Glutamatergic neuron (in vitro differentiated cells): ENCODE data around the gene COPS2. TPM values are rescaled to one million over a fixed set of nuclear protein-coding genes. Genes with fewer than 3 reads are reported as not detected.
"Not testable (repeated sequence)": the region's sequence is repeated elsewhere in the genome, so short reads cannot be mapped to it uniquely, and the experiment has no call there.

Experiments
- DNase-seq: peaks from one replicate; pipeline ENCODE4 v3.0.0; 2022
- H3K27ac Mint-ChIP-seq: one replicate; pipeline ENCODE4 v1.8.0; 2020; ENCODE audit warnings: mild to moderate bottlenecking, mixed read lengths, inconsistent platforms; ENCODE audit not compliant: unreplicated experiment
- H3K27me3 Mint-ChIP-seq: one replicate; pipeline ENCODE4 v1.8.0; 2020; ENCODE audit warnings: mild to moderate bottlenecking, moderate library complexity, mixed read lengths, inconsistent platforms; ENCODE audit not compliant: unreplicated experiment
- H3K36me3 Mint-ChIP-seq: one replicate; pipeline ENCODE4 v1.8.0; 2020; ENCODE audit warnings: mild to moderate bottlenecking, mixed read lengths, inconsistent platforms; ENCODE audit not compliant: unreplicated experiment
- H3K4me1 Mint-ChIP-seq: one replicate; pipeline ENCODE4 v1.8.0; 2020; ENCODE audit warnings: mild to moderate bottlenecking, low read depth, mixed read lengths, inconsistent platforms; ENCODE audit not compliant: unreplicated experiment
- H3K4me3 Mint-ChIP-seq: one replicate; pipeline ENCODE4 v1.8.0; 2020; ENCODE audit warnings: mild to moderate bottlenecking, mixed read lengths, inconsistent platforms; ENCODE audit not compliant: unreplicated experiment
- H3K9me3 Mint-ChIP-seq: one replicate; pipeline ENCODE4 v1.8.0; 2020; ENCODE audit warnings: mild to moderate bottlenecking, moderate library complexity, mixed read lengths, inconsistent platforms; ENCODE audit not compliant: unreplicated experiment
- total RNA-seq: library from RNA; stranded (reverse); fragmentation: NEBNext Ultra II Directional; extraction: Animal tissue kit (Norgen Biotek cat#: 25700); gene quantifications from one replicate; pipeline ENCODE4 v1.2.1, GENCODE V29; 2021; ENCODE audit not compliant: unreplicated experiment
- TF ChIP-seq, protein P1 (sequence below): fragments of 200-600 bp; sonication (generic); IDR thresholded peaks from one replicate; pipeline ENCODE4 v1.5.0; 2021; ENCODE audit not compliant: partially characterized antibody, unreplicated experiment

The COPS2 gene
- total RNA-seq, 1 donor from 2014 or later = 71.8 TPM

DNA sequence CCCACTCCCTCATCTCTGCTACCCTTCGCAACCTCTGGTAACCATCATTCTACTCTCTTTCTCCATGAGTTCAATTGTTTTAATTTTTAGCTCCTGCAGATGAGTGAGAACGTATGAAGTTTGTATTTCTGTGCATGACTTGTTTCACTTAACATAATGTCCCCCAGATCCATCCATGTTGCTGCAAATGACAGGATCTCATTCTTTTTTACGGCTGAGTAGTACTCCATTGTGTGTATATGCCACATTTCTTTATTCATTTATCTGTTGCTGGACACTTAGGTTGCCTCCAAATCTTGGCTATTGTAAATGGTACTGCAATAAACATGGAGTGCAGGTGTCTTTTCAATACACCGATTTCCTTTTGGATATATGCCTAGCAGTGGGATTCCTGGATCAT, 26.7 kb upstream of the COPS2 start:
- Mint-ChIP-seq H3K4me1 (peaks cover 7% of the 10 kb centered on the region), H3K36me3 (no peaks in the 10 kb centered on the region), H3K9me3 (peaks cover 4% of the 10 kb centered on the region), H3K4me3 (no peak overlapping the region), H3K27ac (no peak overlapping the region), H3K27me3 (no peaks in the 10 kb centered on the region)
- DNase-seq = no peak
- TF ChIP-seq, protein P1, sequence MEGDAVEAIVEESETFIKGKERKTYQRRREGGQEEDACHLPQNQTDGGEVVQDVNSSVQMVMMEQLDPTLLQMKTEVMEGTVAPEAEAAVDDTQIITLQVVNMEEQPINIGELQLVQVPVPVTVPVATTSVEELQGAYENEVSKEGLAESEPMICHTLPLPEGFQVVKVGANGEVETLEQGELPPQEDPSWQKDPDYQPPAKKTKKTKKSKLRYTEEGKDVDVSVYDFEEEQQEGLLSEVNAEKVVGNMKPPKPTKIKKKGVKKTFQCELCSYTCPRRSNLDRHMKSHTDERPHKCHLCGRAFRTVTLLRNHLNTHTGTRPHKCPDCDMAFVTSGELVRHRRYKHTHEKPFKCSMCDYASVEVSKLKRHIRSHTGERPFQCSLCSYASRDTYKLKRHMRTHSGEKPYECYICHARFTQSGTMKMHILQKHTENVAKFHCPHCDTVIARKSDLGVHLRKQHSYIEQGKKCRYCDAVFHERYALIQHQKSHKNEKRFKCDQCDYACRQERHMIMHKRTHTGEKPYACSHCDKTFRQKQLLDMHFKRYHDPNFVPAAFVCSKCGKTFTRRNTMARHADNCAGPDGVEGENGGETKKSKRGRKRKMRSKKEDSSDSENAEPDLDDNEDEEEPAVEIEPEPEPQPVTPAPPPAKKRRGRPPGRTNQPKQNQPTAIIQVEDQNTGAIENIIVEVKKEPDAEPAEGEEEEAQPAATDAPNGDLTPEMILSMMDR = no peak

DNA sequence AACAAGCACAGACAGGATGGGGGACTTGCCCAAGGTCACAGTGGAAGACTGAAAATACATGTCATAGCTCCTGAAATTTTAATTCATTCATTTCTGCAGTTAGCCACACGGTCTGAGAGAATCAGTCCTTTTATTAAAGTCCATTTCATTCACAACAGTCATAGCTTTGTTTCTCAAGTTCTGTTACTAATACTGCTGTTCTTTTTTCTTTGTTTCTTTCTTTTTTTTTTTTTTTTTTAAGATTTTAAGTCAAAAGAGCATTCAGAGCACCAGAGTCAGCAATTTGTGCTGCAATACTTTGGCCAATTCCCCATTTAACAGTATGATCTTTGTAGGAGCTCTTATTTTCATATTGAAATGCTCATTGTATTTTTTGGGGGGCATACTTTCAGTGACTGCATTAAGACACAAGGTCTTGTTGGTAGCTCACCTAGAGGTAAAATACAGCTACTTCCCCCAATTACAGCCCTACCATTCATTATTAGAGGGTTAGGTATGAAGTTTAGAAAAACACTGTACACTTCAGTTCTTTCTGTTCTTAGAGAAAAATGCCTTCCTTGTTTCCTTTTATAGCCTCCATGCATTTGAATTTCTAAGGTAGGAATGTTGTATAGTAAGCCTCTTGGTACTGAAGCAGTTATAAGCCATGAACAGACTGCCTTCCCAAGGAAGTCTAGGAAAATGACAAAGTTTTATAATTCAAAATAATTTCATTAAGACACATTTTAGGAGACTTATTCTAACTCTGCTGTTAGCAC, 24.2 kb upstream of the COPS2 start:
- H3K27me3 Mint-ChIP-seq = no peaks in the 10 kb centered on the region
- TF ChIP-seq, protein P1 = no peak
- DNase-seq = no peak
- H3K4me1 Mint-ChIP-seq = peaks cover 7% of the 10 kb centered on the region
- no peak overlapping the region for H3K27ac Mint-ChIP-seq
- H3K4me3 Mint-ChIP-seq = no peak overlapping the region
- H3K9me3 Mint-ChIP-seq = peaks cover 4% of the 10 kb centered on the region
- H3K36me3 Mint-ChIP-seq = peaks cover 12% of the 10 kb centered on the region

DNA sequence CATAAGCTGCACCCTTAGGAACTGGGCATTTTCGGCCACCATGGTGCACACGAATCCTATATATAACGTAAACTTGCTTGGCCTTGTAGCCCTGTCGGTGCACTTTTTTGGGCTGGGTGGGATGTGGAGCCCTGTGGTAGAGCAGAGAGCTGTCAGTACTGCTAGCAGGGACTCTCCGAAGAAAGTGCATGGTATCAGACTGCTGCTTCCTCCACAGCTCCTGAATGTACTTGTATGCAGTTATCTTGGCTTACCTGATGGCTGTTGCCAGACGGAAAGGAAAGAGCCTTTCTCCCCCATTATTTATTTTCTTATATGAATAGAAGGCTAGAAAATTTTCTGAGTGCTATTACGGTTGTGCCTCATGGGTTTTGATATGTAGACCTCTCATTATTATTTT, 23.1 kb upstream of the COPS2 start:
- Mint-ChIP-seq H3K4me3 (no peak overlapping the region), H3K36me3 (peaks cover 12% of the 10 kb centered on the region), H3K27ac (no peak overlapping the region), H3K4me1 (peaks cover 7% of the 10 kb centered on the region), H3K27me3 (no peaks in the 10 kb centered on the region), H3K9me3 (peaks cover 4% of the 10 kb centered on the region)
- TF ChIP-seq, protein P1 = no peak
- no peak for DNase-seq

- H3K9me3 Mint-ChIP-seq, H3K4me3 Mint-ChIP-seq, H3K27me3 Mint-ChIP-seq, H3K27ac Mint-ChIP-seq, H3K4me1 Mint-ChIP-seq, DNase-seq: not testable (repeated sequence)
- H3K36me3 Mint-ChIP-seq = peaks cover 12% of the 10 kb centered on the region
Measured at GRCh38 chr15:49175582-49176397, 20.4 kb upstream of the COPS2 start.

GRCh38 chr15:49174902-49175301, 19.5 kb upstream of the COPS2 start:
- H3K36me3 Mint-ChIP-seq = peaks cover 12% of the 10 kb centered on the region
- DNase-seq = no peak
- H3K4me3 Mint-ChIP-seq = no peak overlapping the region
- no peak overlapping the region for H3K27ac Mint-ChIP-seq
- H3K27me3 Mint-ChIP-seq = no peaks in the 10 kb centered on the region
- H3K9me3 Mint-ChIP-seq = no peaks in the 10 kb centered on the region
- TF ChIP-seq, protein P1 = no peak
- no peaks in the 10 kb centered on the region for H3K4me1 Mint-ChIP-seq
